Activated CD8-positive, alpha-beta memory T cell treated with anti-CD3 and anti-CD28 coated beads for 1 hour (primary cell): Measurements from ENCODE around the gene CAMKK2.
"Not testable (repeated sequence)": the region's sequence is repeated elsewhere in the genome, so short reads cannot be mapped to it uniquely, and the experiment has no call there.

ENCODE experiments used
- DNase-seq, 2 donors: peaks; one replicate each; pipeline ENCODE4 v3.0.0-alpha.2; 2020; ENCODE audit warnings: low read depth in 1 of 2; ENCODE audit errors: extremely low read depth in 1 of 2

CAMKK2 gene

DNA sequence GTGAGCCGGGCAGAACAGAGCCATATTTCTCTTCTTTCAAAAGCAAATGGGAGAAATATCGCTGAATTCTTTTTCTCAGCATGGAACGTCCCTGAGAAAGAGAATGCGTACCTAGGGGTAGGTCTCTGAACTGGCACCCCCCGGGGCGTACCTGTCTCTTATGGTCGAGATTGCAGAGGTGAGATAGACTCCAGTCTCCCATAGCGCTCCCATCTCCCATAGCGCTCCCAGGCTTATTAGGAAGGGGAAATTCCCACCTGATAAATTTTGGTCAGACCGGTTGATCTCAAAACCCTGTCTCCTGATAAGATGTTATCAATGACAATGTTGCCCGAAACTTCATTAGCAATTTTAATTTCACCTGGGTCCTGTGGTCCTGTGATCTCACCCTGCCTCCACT is 16.0 kb downstream of the CAMKK2 start:
- DNase-seq: not testable (repeated sequence)

DNA sequence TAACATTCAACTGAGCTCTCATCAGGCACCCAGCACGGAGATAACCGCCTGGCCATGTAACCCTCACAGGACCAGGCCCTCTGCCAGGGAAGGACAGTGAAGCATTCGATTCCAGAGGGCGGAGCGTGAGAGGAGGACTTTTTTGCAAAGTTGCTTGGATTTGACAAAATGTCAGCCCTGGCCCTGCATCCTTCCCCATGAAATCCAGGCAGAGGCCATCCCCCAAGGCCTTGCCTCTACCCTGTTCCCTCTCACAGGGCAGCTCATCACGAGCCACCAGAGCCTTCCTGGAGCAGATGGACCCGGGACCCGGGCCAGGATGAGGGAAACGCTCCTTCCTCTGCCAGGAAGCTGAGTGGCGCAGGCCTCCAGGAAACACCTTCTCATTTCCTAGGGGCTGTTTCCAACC is 17.0 kb downstream of the CAMKK2 start:
- no peak for DNase-seq

DNA sequence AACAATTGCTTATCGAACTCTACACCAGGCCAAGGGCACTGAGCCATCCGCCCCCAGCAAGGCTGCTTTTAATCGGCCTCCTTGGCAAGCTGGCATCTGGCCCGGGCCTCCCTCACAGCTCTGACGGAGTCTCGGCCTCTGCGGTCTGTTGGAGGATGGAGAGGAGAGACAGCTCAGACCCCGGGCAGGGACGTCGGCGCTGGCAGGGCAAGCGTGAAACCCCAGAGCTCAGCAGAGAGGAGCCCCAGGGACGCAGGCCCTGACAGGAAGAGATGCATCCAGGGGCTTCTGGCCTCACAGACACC is 17.5 kb downstream of the CAMKK2 start:
- DNase-seq: no peak

DNA sequence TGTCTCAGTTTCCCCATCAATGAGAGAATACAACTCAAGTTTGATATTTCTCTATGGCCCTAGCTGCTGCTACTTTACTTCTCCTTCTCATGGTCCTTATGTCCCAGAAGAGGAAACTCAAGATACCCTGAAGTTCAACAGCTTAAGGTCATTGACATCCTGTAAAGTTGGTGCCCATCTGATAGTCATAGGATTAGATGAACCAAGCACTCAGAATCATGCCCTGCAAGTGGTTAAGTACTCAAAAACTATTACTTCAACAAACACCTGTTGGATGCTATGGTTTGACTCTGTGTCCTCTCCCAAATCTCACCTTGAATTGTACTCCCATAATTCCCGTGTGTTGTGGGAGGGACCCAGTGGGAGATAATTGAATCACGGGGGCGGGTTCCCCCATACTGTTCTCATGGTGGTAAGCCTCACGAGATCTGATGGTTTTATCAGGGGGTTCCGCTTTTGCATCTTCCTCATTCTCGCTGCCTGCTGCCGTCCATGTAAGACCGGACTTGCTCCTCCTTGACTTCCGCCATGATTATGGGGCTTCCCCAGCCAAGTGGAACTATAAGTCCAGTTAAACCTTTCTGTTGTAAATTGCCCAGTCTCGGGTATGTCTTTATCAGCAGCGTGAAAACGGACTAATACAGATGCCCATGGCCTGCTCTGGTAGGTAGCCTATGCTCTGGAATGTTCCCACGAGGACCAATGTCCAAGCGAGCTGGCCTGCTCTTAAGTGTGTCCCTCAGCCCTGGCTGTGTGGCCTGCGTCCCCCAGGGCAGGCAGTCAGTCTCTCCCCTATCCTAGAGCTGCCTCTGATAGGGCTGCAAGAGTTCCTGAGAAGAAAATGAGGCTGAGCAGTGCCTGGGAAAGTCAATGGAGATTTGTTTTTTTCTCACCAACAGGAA is 18.1 kb downstream of the CAMKK2 start:
- DNase-seq: no peak

DNA sequence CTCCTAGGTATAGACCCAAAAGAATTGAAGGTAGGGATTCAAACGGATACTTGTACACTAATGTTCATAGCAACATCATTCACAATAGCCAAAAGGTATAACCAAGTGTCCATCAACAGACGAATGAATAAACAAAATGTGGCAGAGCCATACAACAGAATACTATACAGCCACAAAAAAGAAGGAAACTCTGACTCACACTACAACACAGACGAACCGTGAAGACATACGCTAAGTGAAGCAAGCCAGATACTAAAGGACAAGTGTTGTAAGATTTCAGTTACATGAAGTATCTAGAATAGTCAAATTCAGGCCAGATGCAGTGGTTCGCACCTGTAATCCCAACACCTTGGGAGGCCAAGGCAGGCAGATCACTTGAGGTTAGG is 19.1 kb downstream of the CAMKK2 start:
- DNase-seq: no peak

DNA sequence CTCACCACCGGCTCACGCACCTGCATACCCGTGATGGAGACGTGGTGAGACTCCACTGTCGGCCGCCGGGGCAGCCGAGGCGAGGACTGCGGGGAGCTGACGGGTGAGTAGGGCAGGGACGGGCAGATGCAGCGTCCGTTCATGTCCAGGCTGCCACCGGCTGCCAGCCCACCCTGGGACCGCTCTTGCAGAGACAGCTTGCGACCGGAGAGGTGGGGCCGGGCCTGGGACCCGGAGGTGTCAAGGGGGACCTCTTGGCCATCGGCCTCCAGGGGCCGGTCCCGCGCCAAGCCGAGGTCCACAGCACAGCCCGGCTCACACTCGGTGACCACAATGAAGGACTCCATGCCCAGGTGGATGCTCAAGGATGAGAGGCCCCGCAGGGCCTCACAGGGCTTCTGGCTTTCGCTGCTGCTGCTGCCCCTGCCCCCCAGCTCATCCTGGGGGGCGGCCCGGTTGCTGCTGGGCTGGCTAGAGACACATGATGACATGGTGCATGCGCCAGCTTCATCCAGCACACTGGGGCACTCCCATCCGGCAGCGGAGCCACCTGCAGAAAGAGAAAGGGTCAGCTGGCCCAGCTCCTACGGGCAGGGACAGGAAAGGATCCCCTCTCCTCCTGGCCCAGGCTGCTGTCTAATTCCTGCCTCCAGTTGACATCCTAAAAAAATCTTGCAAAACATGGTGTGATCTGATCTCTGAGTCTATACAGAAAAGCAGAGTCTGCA is 22.3 kb downstream of the CAMKK2 start:
- no peak for DNase-seq

DNA sequence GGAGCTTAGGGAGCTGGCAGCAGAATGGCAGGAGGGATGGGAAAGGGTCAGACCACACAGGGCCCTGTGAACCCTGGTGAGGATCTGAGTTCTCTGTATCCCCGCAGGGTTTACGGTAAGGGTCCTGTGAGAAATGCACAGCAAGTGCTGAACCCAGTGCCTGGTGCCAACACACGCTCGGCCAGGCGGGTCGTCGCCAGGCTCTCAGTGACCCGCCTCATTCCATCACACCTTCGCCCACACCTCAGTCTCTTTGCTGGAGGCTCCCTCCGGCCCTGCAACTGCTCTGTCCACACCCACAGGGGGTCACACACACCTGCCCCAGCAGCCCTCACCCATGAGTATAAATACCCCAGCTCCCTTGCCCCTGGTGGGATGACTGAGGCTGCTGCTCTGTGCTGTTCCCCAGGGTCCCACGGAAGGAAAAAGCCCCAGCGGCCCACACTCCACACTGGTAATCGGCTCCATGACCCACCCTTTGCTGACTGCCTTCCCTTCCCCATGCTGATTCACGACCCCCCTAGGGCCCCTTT is 23.1 kb downstream of the CAMKK2 start:
- no peak for DNase-seq

DNA sequence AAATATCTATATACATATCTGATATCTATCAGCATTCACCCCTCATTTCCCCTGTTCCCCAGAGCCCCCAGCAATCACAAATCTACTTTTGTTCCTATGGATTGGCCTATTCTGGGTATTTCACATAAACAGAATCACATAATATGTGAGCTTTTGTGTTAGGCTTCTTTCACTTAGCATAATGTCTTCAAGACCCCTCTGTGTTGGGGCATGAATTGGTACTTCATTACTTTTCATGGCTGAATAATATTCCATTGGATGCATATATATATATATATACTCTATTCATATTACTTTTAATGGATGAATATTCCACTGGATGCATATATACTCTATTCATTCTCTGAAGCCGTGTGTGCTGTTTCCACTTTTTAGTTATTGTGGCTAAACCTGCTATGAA is 28.7 kb downstream of the CAMKK2 start:
- no peak for DNase-seq

DNA sequence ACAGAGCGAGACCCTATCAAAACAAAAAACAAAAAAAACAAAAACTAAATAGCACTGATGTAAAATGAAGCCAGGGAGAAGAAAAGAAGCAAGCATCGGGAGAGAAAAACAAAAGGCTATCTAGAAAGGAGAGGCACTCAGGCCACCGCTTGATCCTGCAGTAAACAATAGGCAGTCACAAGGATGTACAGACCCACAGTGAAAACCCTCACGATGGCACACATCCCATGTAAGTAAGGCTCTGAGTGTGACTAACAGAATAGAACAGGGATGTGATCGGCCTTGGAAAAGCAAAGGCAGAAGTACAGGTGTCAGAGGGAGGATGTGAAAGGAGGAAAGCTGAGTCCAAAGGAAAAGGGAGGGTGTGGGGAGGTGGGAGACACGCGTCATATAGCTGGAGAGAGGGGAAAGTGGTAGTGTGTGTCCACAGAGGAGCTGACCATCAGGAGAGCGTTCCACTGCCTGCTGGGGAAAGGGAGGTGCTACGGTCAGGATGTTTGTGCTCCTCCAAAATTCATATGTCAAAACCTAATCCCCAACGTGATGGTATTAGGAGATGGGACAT is 31.5 kb downstream of the CAMKK2 start:
- no peak for DNase-seq

DNA sequence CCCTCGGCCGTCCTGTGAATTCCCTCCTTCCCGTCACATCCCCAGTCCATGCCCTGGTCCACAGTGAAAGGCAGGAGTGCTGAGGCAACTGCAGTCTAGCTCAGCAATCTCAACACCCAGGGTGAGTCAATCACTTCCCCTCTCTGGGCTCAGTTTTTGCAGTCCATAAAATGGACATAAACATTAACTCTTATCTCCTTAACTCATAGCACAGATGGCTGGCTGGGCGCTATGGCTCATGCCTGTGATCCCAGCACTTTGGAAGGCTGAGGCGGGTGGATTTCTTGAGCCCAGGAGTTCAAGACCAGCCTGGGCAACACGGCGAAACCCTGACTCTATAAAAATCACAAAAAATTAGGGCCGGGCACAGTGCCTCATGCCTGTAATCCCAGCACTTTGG is 32.4 kb downstream of the CAMKK2 start:
- DNase-seq: no peak

DNA sequence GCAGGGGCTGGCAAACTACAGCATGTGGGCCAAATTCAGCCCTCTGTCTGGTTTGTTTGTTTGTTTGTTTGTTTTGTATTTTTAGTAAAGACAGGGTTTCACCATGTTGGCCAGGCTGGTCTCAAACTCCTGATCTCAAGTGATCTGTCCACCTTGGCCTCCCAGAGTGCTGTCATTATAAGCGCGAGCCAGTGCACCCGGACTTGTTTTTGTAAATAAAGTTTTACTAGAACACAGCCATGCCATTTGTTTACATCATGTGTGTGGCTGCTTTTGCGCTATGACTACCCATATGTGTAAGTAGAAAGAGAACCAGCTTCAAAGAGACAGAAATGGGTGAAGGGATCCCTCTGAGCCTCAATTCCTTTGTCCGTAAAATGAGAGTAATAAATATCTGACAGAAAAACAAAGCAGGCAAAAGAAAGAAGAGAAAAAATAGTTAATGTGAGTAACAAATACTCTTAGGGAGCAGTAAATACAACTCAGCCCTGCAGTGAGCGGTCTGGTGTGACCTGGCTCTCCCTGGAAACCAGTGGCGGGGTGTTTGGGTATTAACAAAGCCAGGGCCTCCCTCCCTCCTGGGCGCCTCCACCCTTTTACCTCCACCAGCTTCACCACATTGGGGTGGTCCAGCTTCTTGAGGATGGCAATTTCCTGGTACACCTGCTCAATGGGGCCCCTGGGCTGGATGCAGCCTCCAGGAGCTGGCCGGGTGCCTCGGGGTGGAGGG is 33.1 kb downstream of the CAMKK2 start:
- DNase-seq: no peak

DNA sequence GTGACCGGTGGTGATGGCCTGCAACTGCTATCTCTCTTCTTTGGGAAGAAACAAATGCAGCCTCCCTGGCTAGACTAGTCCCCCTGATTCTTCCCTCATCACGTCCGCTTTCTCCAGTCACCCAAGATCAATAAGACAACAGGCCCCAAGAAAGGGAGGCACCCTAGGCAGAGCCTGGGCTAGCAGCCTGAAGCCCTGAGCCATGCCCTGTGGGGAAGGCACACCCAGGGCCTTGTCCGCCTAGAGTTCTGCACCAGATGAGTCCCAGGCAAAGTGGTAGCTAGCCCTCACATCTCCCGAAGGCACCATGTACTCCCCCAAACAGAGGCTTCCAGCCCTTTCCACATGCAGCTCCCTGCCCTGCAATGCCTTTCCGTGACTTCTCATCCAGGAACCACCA is 35.1 kb downstream of the CAMKK2 start:
- no peak for DNase-seq

DNA sequence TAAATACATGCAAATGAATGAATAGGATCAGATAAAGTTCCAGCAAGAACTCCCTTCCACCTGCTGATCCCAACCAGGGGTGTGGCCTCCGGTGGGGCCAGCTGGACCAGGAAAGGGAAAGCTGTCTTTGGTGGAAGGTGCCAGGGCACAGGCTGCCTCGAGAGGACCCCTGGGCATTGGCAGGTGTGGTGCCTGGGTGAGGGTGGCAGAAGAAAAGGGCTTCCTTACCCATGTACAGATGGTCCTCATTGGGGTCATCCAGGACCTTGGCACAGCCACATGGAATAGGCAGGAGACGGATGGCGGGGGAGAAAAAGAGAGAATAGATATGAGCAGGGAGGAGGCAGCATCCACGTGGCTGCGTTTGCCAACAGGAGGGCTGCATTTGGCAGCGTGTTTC is 36.4 kb downstream of the CAMKK2 start:
- no peak for DNase-seq

DNA sequence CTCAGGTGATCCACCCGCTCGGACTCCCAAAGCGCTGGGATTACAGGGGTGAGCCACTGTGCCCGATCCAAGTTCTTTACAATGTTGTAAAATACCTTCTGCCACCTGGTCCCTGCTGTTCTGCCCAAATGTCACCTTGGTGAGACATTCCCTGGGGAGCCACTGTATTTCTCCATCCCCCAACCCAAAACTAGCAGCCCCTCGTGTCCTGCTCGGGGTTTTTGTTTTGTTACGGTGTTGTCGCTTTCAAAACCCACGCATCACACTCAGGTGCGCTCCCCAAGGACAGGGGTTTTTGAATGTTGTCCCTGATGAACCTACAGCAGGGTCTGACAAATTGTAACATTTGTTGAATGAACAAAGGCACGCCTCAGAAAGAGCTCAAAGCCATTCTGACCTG is 37.4 kb downstream of the CAMKK2 start:
- no peak for DNase-seq

DNA sequence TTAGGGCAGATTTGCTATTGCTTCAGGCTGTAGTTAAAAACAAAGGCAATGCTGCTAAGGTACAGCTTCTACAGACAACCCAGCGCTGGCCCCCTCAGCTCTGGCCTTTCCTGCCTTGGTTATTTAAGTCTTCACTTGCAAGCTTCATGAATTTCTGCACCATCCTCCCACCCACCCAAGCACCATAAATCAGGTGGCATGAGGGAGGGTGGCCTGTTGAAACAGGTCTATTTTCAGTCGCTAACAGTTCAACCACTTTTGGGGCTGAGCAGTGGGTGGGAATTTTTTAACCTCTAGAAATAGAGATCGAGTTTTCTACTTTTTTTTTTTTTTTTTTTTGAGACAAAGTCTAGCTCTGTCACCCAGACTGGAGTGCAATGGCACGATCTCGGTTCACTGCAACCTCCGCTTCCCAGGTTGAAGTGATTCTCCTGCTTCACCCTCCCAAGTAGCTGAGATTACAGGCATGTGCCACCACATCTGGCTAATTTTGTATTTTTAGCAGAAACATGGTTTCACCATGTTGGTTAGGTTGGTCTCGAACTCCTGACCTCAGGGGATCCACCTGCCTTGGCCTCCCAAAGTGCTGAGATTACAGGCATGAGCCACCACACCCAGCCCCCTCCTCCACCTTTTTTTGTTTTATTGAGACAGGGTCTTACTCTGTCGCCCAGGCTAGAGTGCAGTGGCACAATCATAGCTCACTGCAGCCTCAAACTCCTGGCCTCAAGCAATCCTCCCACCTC is 38.6 kb downstream of the CAMKK2 start:
- DNase-seq: not testable (repeated sequence)

DNA sequence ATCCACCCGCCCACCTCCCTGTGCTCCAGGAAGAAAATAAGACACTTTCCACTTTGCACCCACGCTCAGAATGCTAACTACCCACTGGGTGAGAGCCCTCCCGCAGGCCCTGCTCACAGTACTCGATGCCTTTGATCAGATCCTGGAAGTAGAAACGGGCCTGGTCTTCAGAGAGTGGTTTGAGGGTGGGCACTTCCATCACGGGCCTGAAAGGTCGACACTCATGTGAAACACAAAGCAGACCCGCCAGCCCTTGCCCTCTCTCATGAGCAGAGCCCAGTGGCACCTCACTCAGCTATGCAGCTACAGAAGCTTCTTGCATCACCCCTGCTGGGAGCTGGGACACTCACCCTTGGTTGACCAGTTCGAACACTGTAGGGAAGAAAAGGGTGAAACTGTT is 41.1 kb downstream of the CAMKK2 start:
- DNase-seq: no peak

DNA sequence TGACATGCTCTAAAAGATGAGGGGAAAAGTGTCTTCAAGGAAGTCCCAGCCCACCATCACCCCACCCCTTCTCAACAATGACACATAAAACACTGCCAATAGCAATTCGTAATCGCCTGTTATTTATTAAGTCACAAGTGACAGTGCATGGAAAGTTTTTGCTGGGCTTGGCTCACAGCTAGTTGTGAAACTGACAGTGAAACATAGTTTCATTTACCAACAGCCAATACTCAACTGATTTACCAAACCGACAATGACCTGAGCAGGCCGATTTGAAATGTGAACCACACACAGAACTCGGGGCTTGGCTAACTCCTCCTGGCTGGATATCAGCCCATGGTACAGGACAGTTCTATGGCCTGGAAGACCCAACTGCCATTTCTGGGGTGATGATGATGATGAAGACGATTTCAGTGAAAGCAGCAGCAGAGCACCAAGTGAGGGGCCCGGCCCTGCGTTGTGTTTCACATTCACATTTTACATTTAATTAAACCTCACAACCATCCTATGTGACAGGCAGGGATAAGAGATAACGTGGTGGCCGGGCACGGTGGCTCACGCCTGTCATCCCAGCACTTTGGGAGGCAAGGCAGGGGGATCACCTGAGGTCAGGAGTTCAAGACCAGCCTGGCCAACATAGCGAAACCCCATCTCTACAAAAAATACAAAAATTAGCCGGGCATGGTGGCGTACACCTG is 42.7 kb downstream of the CAMKK2 start:
- no peak for DNase-seq

DNA sequence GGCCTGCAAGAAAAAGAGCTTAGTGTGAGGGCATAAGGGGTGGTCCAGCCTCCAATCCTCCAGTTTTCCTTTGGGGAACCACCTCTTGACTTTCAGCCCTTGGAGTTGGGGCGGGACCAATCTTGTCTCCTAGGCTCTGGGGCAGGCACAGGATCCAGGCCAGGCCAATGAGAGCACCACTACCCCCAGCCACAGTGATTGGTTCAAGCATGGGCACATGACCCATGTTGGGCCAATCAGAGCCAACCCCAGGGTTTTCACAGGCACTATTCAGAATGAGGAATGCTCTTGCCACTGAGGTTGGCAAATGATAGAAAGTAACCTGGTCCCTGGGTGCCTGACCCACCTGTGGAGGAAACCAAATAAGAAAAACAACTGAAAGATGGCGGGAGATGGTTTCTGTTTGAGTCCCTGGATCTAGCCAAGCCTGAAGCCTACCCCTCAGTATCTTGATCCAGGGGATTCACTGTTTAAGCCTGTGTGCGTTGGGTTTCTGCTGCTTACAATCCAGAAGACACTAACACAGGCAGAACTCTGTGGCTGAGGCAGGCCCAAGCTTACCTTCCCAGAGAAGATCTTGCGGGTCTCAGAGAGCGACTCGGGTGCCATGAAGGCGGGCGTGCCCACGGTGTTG is 43.7 kb downstream of the CAMKK2 start:
- DNase-seq: no peak

DNA sequence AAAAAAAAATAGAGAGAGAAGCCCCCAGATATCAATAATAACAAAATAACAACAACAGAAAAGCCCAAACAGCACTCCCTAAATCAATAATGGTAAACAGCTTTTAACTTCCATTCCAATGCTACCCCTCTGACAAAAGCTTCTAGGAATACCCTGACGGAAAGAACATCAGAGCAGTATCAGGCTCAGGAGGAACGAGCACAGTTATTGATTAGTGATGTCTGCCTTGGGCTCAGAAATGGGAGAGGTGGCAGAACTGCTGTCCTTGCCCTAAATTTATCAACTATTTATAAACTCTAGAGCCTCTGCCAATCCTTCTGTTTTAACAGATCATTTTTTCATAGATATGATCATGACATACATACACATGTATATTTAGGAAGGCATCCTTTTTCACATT is 44.7 kb downstream of the CAMKK2 start:
- DNase-seq: no peak
